ENCODE measurements around the gene OTOR.

DNA sequence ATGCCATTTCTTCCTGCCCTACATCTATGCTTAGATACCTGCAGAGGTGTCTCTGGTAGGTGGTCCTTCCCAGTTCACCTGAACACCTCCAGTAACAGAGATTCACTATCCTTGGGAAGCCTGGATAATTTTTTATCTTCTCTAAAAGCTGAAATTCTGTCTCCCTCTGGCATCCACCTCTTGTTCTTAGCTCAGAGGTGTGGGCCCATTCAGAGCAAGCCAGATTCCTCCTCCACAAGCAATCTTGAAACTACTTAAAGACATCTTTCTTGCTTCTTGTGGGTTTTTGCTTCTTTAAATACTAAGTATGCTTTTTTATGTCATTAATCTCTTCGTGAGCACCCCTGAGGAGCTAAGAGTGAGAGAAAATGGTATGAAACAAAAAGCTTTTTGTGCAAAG lies 28.7 kb upstream of the OTOR start:
- TF ChIP-seq, protein P1, sequence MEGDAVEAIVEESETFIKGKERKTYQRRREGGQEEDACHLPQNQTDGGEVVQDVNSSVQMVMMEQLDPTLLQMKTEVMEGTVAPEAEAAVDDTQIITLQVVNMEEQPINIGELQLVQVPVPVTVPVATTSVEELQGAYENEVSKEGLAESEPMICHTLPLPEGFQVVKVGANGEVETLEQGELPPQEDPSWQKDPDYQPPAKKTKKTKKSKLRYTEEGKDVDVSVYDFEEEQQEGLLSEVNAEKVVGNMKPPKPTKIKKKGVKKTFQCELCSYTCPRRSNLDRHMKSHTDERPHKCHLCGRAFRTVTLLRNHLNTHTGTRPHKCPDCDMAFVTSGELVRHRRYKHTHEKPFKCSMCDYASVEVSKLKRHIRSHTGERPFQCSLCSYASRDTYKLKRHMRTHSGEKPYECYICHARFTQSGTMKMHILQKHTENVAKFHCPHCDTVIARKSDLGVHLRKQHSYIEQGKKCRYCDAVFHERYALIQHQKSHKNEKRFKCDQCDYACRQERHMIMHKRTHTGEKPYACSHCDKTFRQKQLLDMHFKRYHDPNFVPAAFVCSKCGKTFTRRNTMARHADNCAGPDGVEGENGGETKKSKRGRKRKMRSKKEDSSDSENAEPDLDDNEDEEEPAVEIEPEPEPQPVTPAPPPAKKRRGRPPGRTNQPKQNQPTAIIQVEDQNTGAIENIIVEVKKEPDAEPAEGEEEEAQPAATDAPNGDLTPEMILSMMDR (IDR thresholded peaks at IDR 0.05), result no peak
- TF ChIP-seq POLR2A (IDR thresholded peaks at IDR 0.05), result no peak

Measured in body of pancreas (tissue), 4 donors.